ENCODE data around the gene PROSER3.

DNA sequence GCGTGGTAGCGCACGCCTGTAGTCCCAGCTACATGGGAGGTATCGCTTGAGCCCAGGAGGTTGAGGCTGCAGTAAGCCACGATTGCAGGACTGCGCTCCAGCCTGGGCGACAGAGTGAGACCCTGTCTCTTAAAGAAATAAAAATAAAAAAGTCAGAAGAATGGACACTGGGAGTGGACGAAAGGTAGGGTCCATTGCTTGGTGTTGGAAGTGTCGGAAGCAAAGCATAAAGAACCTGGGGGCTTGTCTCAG, 17.0 kb downstream of the PROSER3 start:
- TF ChIP-seq, protein P1, sequence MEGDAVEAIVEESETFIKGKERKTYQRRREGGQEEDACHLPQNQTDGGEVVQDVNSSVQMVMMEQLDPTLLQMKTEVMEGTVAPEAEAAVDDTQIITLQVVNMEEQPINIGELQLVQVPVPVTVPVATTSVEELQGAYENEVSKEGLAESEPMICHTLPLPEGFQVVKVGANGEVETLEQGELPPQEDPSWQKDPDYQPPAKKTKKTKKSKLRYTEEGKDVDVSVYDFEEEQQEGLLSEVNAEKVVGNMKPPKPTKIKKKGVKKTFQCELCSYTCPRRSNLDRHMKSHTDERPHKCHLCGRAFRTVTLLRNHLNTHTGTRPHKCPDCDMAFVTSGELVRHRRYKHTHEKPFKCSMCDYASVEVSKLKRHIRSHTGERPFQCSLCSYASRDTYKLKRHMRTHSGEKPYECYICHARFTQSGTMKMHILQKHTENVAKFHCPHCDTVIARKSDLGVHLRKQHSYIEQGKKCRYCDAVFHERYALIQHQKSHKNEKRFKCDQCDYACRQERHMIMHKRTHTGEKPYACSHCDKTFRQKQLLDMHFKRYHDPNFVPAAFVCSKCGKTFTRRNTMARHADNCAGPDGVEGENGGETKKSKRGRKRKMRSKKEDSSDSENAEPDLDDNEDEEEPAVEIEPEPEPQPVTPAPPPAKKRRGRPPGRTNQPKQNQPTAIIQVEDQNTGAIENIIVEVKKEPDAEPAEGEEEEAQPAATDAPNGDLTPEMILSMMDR (conservative IDR thresholded peaks at IDR 0.05 in 1 of 2, IDR thresholded peaks at IDR 0.05 in 1 of 2; ENCODE audit: extremely low read depth in 1 of 2, insufficient read depth in 1 of 2, low read depth in 1 of 2, low read length in 2 of 2) = no peak
- TF ChIP-seq EZH2 (IDR thresholded peaks at IDR 0.05; ENCODE audit: borderline replicate concordance, low read length) = no peak

Measured in mammary epithelial cell (primary cell).